ENCODE measurements around the gene EIF4E. TPM values are rescaled to one million over a fixed set of nuclear protein-coding genes. Genes with fewer than 3 reads are reported as not detected.
"Not testable (repeated sequence)": the region's sequence is repeated elsewhere in the genome, so short reads cannot be mapped to it uniquely, and the experiment has no call there.

Gene EIF4E
- polyA plus RNA-seq, 1 donor (not counting 4 experiments of a cell fraction or from before 2014, with no cell fraction given): 150 TPM

DNA sequence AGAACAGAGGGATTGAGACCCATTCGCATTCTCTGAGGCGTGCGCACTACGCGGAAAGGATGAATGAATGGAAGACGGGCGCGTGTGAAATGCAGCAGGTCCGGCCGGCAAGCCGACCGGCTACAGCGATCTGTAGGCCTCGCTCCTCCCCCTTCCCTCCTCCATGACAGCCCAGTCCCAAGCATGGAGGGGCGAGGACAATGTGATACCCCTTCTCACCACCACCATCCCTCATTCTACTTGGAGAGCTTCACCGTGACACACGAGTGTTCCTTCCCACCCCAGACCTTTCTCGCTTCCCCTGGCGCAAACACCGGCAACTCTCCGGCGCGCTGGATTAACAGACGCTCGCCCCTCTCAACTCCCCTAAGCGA lies 815 bp downstream of the EIF4E start:
- FAIRE-seq (no peak), DNase-seq (ENCODE audit: low read depth, low spot score) (no peak)
- dilution Hi-C loops (cut with MboI; ENCODE audit: extremely low pct_ligation_motif_present, low sequenced_read_pairs): no loop called here
- peak overlapping the region; percentile 98 for H3K4me2 ChIP-seq (ENCODE audit: control insufficient read depth, extremely low read depth, insufficient read depth, low read depth, low read length)
- TF ChIP-seq, protein P1, sequence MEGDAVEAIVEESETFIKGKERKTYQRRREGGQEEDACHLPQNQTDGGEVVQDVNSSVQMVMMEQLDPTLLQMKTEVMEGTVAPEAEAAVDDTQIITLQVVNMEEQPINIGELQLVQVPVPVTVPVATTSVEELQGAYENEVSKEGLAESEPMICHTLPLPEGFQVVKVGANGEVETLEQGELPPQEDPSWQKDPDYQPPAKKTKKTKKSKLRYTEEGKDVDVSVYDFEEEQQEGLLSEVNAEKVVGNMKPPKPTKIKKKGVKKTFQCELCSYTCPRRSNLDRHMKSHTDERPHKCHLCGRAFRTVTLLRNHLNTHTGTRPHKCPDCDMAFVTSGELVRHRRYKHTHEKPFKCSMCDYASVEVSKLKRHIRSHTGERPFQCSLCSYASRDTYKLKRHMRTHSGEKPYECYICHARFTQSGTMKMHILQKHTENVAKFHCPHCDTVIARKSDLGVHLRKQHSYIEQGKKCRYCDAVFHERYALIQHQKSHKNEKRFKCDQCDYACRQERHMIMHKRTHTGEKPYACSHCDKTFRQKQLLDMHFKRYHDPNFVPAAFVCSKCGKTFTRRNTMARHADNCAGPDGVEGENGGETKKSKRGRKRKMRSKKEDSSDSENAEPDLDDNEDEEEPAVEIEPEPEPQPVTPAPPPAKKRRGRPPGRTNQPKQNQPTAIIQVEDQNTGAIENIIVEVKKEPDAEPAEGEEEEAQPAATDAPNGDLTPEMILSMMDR (optimal IDR thresholded peaks at IDR 0.05 in 1 of 3, IDR thresholded peaks at IDR 0.05 in 1 of 3, conservative IDR thresholded peaks at IDR 0.05 in 1 of 3; ENCODE audit: extremely low read depth in 1 of 3, insufficient read depth in 2 of 3, low read length in 3 of 3): no peak
- no peak for TF ChIP-seq EZH2 (IDR thresholded peaks at IDR 0.05; ENCODE audit: low read length)
- H3K36me3 ChIP-seq (ENCODE audit: control insufficient read depth in 2 of 2, extremely low read depth in 1 of 2, insufficient read depth in 2 of 2, low read length in 2 of 2): peaks cover 3 to 7% of the 10 kb centered on the region in 2 experiments
- peaks cover 58% of the 10 kb centered on the region for H3K79me2 ChIP-seq (ENCODE audit: control insufficient read depth, insufficient read depth, low read length)
- H3K9me1 ChIP-seq (ENCODE audit: control insufficient read depth, extremely low read depth, insufficient read depth, low read length): no peaks in the 10 kb centered on the region
- H3K27me3 ChIP-seq (ENCODE audit: control insufficient read depth, extremely low read depth, insufficient read depth, low read length): no peaks in the 10 kb centered on the region
- peak overlapping the region; percentile 100 for H3K9ac ChIP-seq (ENCODE audit: control insufficient read depth, extremely low read depth, insufficient read depth, low read length)
- H3K4me1 ChIP-seq (ENCODE audit: control insufficient read depth, extremely low read depth, insufficient read depth, low read length): peaks cover 20% of the 10 kb centered on the region
- no peaks in the 10 kb centered on the region for H3K9me3 ChIP-seq (ENCODE audit: control insufficient read depth, low read depth, low read length)
- peaks cover 14% of the 10 kb centered on the region for H4K20me1 ChIP-seq (ENCODE audit: control insufficient read depth, extremely low read depth, insufficient read depth, low read length)
- H3K4me3 ChIP-seq (ENCODE audit: control insufficient read depth in 2 of 3, extremely low read depth in 1 of 3, insufficient read depth in 2 of 3, low read depth in 1 of 3, low read length in 3 of 3): peak overlapping the region; percentile 89 to 98 (median 89)
- peak overlapping the region; percentile 91 for H3K27ac ChIP-seq (ENCODE audit: control insufficient read depth, insufficient read depth, low read length)
- H2AFZ ChIP-seq (ENCODE audit: control insufficient read depth, low read length): peak overlapping the region; percentile 84

DNA sequence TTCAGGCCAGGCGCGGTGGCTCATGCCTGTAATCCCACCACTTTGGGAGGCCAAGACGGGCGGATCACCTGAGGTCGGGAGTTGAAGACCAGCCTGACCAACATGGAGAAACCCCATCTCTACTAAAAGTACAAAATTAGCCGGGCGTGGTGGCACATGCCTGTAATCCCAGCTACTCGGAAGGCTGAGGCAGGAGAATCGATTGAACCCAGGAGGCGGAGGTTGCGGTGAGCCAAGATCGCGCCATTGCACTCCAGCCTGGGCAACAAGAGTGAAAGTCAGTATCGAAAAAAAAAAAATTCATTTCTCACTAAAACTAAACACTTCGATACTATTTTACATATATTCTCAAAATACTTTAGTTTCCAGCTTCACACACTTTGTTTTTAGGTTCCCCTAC lies 2.7 kb downstream of the EIF4E start:
- not testable (repeated sequence) for H3K4me2 ChIP-seq (ENCODE audit: control insufficient read depth, extremely low read depth, insufficient read depth, low read depth, low read length)

DNA sequence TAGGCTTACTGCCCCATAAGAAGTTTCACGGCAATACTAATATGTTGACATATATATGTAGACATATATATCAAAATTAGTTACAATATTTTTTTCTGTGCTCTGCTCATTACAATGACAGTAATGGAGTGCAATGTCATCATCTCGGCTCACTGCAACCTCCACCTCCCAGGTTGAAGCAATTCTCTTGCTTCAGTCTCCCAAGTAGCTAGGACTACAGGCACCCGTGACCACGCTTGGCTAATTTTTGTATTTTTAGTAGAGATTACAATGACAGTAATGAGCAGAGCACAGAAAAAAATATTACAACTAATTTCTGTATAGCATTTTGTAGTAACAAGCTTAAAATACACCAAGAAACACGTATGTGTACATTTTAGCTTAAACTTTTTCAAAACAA lies 7.6 kb downstream of the EIF4E start:
- TF ChIP-seq, protein P1 (optimal IDR thresholded peaks at IDR 0.05 in 1 of 3, IDR thresholded peaks at IDR 0.05 in 1 of 3, conservative IDR thresholded peaks at IDR 0.05 in 1 of 3; ENCODE audit: extremely low read depth in 1 of 3, insufficient read depth in 2 of 3, low read length in 3 of 3): no peak
- TF ChIP-seq EZH2 (IDR thresholded peaks at IDR 0.05; ENCODE audit: low read length): no peak
- H3K27me3 ChIP-seq (ENCODE audit: control insufficient read depth, extremely low read depth, insufficient read depth, low read length): no peaks in the 10 kb centered on the region
- no peak overlapping the region for H3K9ac ChIP-seq (ENCODE audit: control insufficient read depth, extremely low read depth, insufficient read depth, low read length)
- no peaks in the 10 kb centered on the region for H3K9me3 ChIP-seq (ENCODE audit: control insufficient read depth, low read depth, low read length)
- no peaks in the 10 kb centered on the region for H3K9me1 ChIP-seq (ENCODE audit: control insufficient read depth, extremely low read depth, insufficient read depth, low read length)
- no peak overlapping the region for H3K27ac ChIP-seq (ENCODE audit: control insufficient read depth, insufficient read depth, low read length)
- DNase-seq (ENCODE audit: low read depth, low spot score) (no peak), FAIRE-seq (no peak)
- no peak overlapping the region for H3K4me2 ChIP-seq (ENCODE audit: control insufficient read depth, extremely low read depth, insufficient read depth, low read depth, low read length)
- H3K79me2 ChIP-seq (ENCODE audit: control insufficient read depth, insufficient read depth, low read length): peaks cover 99% of the 10 kb centered on the region
- dilution Hi-C loops (cut with MboI; ENCODE audit: extremely low pct_ligation_motif_present, low sequenced_read_pairs): no loop called here
- H3K36me3 ChIP-seq (ENCODE audit: control insufficient read depth in 2 of 2, extremely low read depth in 1 of 2, insufficient read depth in 2 of 2, low read length in 2 of 2): peaks cover 4 to 11% of the 10 kb centered on the region in 2 experiments
- H3K4me3 ChIP-seq (ENCODE audit: control insufficient read depth in 2 of 3, extremely low read depth in 1 of 3, insufficient read depth in 2 of 3, low read depth in 1 of 3, low read length in 3 of 3): no peak overlapping the region
- H4K20me1 ChIP-seq (ENCODE audit: control insufficient read depth, extremely low read depth, insufficient read depth, low read length): peaks cover 17% of the 10 kb centered on the region
- no peak overlapping the region for H2AFZ ChIP-seq (ENCODE audit: control insufficient read depth, low read length)
- H3K4me1 ChIP-seq (ENCODE audit: control insufficient read depth, extremely low read depth, insufficient read depth, low read length): peaks cover 8% of the 10 kb centered on the region

More for the DNA sequence above, 2.7 kb downstream of the EIF4E start:
- H3K9ac ChIP-seq (ENCODE audit: control insufficient read depth, extremely low read depth, insufficient read depth, low read length); dilution Hi-C loops (cut with MboI; ENCODE audit: extremely low pct_ligation_motif_present, low sequenced_read_pairs); H3K9me3 ChIP-seq (ENCODE audit: control insufficient read depth, low read depth, low read length); DNase-seq (ENCODE audit: low read depth, low spot score); H3K27me3 ChIP-seq (ENCODE audit: control insufficient read depth, extremely low read depth, insufficient read depth, low read length); H3K4me3 ChIP-seq (ENCODE audit: control insufficient read depth in 2 of 3, extremely low read depth in 1 of 3, insufficient read depth in 2 of 3, low read depth in 1 of 3, low read length in 3 of 3); H3K9me1 ChIP-seq (ENCODE audit: control insufficient read depth, extremely low read depth, insufficient read depth, low read length); H2AFZ ChIP-seq (ENCODE audit: control insufficient read depth, low read length); H3K27ac ChIP-seq (ENCODE audit: control insufficient read depth, insufficient read depth, low read length); FAIRE-seq: not testable (repeated sequence)
- Histone ChIP-seq H3K36me3 (ENCODE audit: control insufficient read depth in 2 of 2, extremely low read depth in 1 of 2, insufficient read depth in 2 of 2, low read length in 2 of 2) (peaks cover 3 to 10% of the 10 kb centered on the region in 2 experiments), H4K20me1 (ENCODE audit: control insufficient read depth, extremely low read depth, insufficient read depth, low read length) (peaks cover 17% of the 10 kb centered on the region), H3K79me2 (ENCODE audit: control insufficient read depth, insufficient read depth, low read length) (peaks cover 76% of the 10 kb centered on the region), H3K4me1 (ENCODE audit: control insufficient read depth, extremely low read depth, insufficient read depth, low read length) (peaks cover 18% of the 10 kb centered on the region)
